ENCODE data around the gene SMARCAD1. TPM values are rescaled to one million over a fixed set of nuclear protein-coding genes. Genes with fewer than 3 reads are reported as not detected.

SMARCAD1 gene
- total and polyA plus RNA-seq, 11 donors = 3.7 to 14.0 (median 9.4) TPM

DNA sequence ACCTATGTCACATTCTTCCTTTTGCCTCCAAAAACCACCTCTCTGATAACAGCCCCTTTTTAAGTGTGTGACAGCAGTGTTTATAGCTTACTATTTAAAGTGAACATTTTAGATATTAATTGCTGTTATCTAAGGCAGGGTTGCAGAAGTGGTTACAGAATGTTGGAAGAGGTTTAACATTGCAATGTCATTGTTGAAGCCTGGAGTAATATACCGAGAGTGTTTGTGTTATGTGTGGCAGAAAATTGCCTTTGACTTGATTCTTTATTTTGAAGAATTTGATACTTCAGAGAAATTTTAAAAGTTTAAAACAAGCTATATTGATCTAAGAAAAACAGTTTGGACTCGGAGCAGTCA, 37.1 kb downstream of the SMARCAD1 start:
- Histone ChIP-seq H3K4me1 (peaks cover 0 to 17% (median 2%) of the 10 kb centered on the region in 12 donors), H3K4me3 (no peak overlapping the region), H3K27me3 (no peaks in the 10 kb centered on the region), H3K9me3 (no peaks in the 10 kb centered on the region), H3K36me3 (peaks cover 0 to 78% (median 62%) of the 10 kb centered on the region in 9 donors), H3K27ac (peak overlapping the region in 5 of 12 donors; percentile 23 to 45 (median 37))
- intact Hi-C loops (cut with DNase I) = no loop called here
- DNase-seq (no peak), ATAC-seq (peak; percentile 39 to 76 (median 54))
- 49 to 60% (median 57%) methylated on average over 2 of the region's 2 CpGs for WGBS, 4 donors
- TF ChIP-seq, protein P1, sequence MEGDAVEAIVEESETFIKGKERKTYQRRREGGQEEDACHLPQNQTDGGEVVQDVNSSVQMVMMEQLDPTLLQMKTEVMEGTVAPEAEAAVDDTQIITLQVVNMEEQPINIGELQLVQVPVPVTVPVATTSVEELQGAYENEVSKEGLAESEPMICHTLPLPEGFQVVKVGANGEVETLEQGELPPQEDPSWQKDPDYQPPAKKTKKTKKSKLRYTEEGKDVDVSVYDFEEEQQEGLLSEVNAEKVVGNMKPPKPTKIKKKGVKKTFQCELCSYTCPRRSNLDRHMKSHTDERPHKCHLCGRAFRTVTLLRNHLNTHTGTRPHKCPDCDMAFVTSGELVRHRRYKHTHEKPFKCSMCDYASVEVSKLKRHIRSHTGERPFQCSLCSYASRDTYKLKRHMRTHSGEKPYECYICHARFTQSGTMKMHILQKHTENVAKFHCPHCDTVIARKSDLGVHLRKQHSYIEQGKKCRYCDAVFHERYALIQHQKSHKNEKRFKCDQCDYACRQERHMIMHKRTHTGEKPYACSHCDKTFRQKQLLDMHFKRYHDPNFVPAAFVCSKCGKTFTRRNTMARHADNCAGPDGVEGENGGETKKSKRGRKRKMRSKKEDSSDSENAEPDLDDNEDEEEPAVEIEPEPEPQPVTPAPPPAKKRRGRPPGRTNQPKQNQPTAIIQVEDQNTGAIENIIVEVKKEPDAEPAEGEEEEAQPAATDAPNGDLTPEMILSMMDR (IDR thresholded peaks at IDR 0.05) = no peak
- no peak for TF ChIP-seq POLR2A (IDR thresholded peaks at IDR 0.05)

DNA sequence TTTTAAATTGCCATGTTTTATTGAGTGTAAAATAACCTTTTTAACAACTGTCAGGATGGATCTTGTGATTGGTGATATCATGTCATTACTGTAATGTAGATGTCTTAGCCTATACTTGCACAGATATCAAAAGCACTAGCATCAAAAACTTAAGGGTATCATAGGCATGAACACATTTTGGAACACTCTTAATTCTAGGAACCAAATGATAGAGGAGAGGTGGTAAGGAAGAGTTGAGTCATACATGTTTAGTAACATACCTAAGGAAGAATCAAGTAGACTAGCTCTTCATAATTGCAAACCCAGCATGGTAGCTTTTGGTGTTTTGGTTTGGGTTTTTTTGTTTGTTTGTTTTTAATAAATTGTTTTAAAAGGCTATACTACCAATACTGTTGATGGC, 43.4 kb downstream of the SMARCAD1 start:
- no peak overlapping the region for H3K27ac ChIP-seq
- DNase-seq (no peak), ATAC-seq (no peak)
- no peaks in the 10 kb centered on the region for H3K9me3 ChIP-seq
- peaks cover 0 to 78% (median 59%) of the 10 kb centered on the region in 9 donors for H3K36me3 ChIP-seq
- no peaks in the 10 kb centered on the region for H3K27me3 ChIP-seq
- no peak overlapping the region for H3K4me3 ChIP-seq
- intact Hi-C loops (cut with DNase I) = loop anchor here in 2 of 10 donors (10.0 kb wide), 2 partner anchors 356 to 456 kb away; no protein-coding TSS in a partner anchor
- TF ChIP-seq, protein P1 (IDR thresholded peaks at IDR 0.05) = no peak
- TF ChIP-seq POLR2A (IDR thresholded peaks at IDR 0.05) = no peak
- H3K4me1 ChIP-seq = peaks cover 0 to 2% (median 0%) of the 10 kb centered on the region in 12 donors

DNA sequence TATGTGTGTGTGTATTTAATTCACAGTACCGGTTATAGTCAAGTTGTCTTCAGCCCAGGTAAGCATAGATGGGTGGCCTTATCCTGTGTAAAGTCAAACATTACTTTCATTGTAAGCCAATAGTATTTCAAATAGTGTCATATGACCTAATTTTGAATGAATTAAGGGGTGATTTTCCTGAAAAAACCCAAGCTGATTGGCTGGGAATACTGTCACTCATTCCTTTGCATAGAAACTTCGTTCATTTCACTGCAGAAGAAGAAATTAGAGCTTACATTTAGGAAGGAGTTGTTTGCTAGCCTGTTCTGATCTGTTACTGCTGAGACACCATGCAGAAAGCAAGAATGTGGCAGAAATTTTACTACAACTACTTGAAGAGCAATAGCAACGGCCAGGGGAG, 45.4 kb downstream of the SMARCAD1 start:
- H3K27ac ChIP-seq = no peak overlapping the region
- no peaks in the 10 kb centered on the region for H3K9me3 ChIP-seq
- 88 to 93% (median 91%) methylated on average over 3 of the region's 3 CpGs for WGBS, 4 donors
- H3K36me3 ChIP-seq = peaks cover 0 to 83% (median 55%) of the 10 kb centered on the region in 9 donors
- no peaks in the 10 kb centered on the region for H3K27me3 ChIP-seq
- no peaks in the 10 kb centered on the region for H3K4me1 ChIP-seq
- intact Hi-C loops (cut with DNase I) = loop anchor here in 2 of 10 donors (10.0 kb wide), 2 partner anchors 358 to 458 kb away; no protein-coding TSS in a partner anchor
- no peak overlapping the region for H3K4me3 ChIP-seq
- ATAC-seq = no peak
- TF ChIP-seq POLR2A (IDR thresholded peaks at IDR 0.05) = no peak
- TF ChIP-seq, protein P1 (IDR thresholded peaks at IDR 0.05) = no peak
- no peak for DNase-seq

DNA sequence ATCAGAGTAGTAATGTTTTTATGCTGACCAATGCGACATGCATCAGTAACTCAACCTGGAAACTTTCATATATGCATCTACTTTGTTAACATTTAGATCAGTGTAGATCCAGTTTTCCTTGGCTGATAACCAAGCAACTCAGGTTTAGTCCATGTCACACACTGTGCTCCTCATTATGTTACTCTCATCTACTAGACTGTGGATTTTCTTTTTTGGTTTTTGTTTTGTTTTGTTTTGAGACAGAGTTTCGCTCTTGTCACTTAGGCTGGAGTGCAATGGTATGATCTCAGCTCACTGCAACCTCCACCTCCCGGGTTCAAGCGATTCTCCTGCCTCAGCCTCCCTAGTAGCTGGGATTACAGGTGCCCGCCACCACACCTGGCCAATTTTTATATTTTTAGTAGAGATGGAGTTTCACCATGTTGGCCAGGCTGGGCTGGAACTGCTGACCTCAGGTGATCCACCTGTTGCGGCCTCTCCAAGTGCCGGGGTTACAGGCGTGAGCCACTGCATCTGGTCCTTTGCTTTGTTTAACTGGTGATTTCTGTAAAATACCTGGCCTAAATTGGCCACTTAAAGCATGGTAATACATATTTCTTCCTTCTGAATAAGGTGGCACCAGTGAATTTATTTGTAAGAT, 48.6 kb downstream of the SMARCAD1 start:
- WGBS, 4 donors = 92 to 98% (median 93%) methylated on average over 8 of the region's 8 CpGs
- no peaks in the 10 kb centered on the region for H3K27me3 ChIP-seq
- peaks cover 0 to 76% (median 33%) of the 10 kb centered on the region in 9 donors for H3K36me3 ChIP-seq
- DNase-seq = no peak
- H3K4me1 ChIP-seq = no peaks in the 10 kb centered on the region
- intact Hi-C loops (cut with DNase I) = loop anchor here in 5 of 10 donors (5.0 to 10.0 kb wide), 3 partner anchors 361 to 464 kb away; no protein-coding TSS in a partner anchor
- no peak overlapping the region for H3K4me3 ChIP-seq
- H3K27ac ChIP-seq = no peak overlapping the region
- ATAC-seq = no peak
- no peak for TF ChIP-seq POLR2A (IDR thresholded peaks at IDR 0.05)
- TF ChIP-seq, protein P1 (IDR thresholded peaks at IDR 0.05) = no peak
- H3K9me3 ChIP-seq = no peaks in the 10 kb centered on the region
